ENCODE measurements around the gene NUP214.

GRCh38 chr9:131145245-131145644, 19.9 kb downstream of the NUP214 start:
- no peak for TF ChIP-seq POLR2A (IDR thresholded peaks at IDR 0.05)
- TF ChIP-seq, protein P1, sequence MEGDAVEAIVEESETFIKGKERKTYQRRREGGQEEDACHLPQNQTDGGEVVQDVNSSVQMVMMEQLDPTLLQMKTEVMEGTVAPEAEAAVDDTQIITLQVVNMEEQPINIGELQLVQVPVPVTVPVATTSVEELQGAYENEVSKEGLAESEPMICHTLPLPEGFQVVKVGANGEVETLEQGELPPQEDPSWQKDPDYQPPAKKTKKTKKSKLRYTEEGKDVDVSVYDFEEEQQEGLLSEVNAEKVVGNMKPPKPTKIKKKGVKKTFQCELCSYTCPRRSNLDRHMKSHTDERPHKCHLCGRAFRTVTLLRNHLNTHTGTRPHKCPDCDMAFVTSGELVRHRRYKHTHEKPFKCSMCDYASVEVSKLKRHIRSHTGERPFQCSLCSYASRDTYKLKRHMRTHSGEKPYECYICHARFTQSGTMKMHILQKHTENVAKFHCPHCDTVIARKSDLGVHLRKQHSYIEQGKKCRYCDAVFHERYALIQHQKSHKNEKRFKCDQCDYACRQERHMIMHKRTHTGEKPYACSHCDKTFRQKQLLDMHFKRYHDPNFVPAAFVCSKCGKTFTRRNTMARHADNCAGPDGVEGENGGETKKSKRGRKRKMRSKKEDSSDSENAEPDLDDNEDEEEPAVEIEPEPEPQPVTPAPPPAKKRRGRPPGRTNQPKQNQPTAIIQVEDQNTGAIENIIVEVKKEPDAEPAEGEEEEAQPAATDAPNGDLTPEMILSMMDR (IDR thresholded peaks at IDR 0.05) = no peak
